ENCODE results near the gene ZNF675. TPM values are rescaled to one million over a fixed set of nuclear protein-coding genes. Genes with fewer than 3 reads are reported as not detected.
"Not testable (repeated sequence)": the region's sequence is repeated elsewhere in the genome, so short reads cannot be mapped to it uniquely, and the experiment has no call there.

The ZNF675 gene
- total RNA-seq (1 to 10 TPM; 3.0 to 7.2 TPM), polyA plus RNA-seq (1 to 10 TPM in 1 of 2 donors, under 1 TPM in 1; 0.69 to 1.1 TPM)

DNA sequence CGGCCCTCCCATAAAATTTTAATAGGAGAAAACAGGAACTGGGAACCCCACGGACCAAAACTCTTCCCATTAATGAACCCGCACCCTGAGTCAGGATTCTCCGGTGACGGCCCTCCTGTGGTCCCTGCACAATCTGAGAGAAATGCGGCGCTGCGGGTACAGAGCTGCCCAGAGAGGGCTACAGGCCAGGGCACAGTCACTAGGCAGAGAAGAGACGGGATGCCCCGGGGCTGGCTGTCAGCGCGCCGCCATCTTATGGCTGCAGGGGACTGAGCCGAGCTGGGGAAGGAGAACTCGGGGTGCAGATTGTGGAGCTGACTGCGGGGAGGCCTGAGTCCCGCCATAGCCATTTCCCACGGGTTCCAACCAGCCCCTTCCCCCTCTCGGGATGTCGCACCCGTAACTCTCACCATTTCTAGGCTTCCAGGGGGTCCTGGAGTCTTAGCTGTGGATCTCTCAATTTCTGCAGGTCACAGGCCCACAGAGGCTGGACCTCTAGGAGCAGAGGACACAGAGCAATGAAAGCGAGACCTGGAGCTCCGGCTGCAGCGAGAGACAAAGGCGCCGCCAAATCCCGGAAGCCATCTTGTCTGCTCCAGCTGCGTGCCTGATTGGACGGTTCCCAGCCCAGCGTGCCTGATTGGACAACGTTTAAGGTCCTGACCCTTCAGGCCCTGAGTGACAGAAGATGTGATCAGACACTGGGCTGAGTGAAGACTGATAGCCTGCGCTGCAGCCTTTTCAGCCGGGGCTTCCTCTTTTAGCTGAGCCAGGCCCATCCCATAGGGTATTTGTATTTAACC, at the start of gene ZNF675:
Gene ZNF675, minus strand, starts transcription at position 592 of the 803 bp plus-strand sequence. Its CDS starts 179 bp downstream, at position 413.
- Histone ChIP-seq H3K4me1 (ENCODE audit: control insufficient read depth in 4 of 4, insufficient read depth in 4 of 4, low read length in 3 of 4) (peaks cover 0 to 2% (median 0%) of the 10 kb centered on the region in 4 donors), H3K27me3 (ENCODE audit: control insufficient read depth in 4 of 4, insufficient read depth in 4 of 4, low read length in 3 of 4) (no peaks in the 10 kb centered on the region), H3K27ac (ENCODE audit: low read depth in 1 of 2, low read length in 2 of 2) (peak within 1 kb of the TSS; percentile 70 to 88), H3K4me3 (ENCODE audit: low read depth in 1 of 3, low read length in 3 of 3) (peak within 1 kb of the TSS; percentile 74 to 97 (median 78)), H3K36me3 (ENCODE audit: control insufficient read depth in 4 of 4, insufficient read depth in 3 of 4, low read depth in 1 of 4, low read length in 3 of 4) (no peaks in the 10 kb centered on the region), H3K9me3 (ENCODE audit: control insufficient read depth in 4 of 4, low read length in 3 of 4) (no peaks in the 10 kb centered on the region), H3K9ac (ENCODE audit: low read depth in 1 of 2, low read length in 2 of 2) (peak within 1 kb of the TSS; percentile 72 to 76)
- peak; percentile 97 for TF ChIP-seq YY1 (IDR thresholded peaks at IDR 0.05)
- TF ChIP-seq RAD21 (IDR thresholded peaks at IDR 0.05), result peak in 1 of 2 donors; percentile 13
- peak in 1 of 2 donors; percentile 33 for TF ChIP-seq RXRA (IDR thresholded peaks at IDR 0.05)
- no peak for TF ChIP-seq JUND (IDR thresholded peaks at IDR 0.05)
- TF ChIP-seq, protein P1, sequence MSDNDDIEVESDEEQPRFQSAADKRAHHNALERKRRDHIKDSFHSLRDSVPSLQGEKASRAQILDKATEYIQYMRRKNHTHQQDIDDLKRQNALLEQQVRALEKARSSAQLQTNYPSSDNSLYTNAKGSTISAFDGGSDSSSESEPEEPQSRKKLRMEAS (IDR thresholded peaks at IDR 0.05), result no peak
- peak; percentile 56 for TF ChIP-seq SP1 (IDR thresholded peaks at IDR 0.05)
- TF ChIP-seq NR2F2 (IDR thresholded peaks at IDR 0.05), result peak; percentile 63
- peak; percentile 89 for TF ChIP-seq TAF1 (conservative IDR thresholded peaks at IDR 0.05)
- DNase-seq (ENCODE audit: low spot score), result peak; percentile 89
- under 1% methylated on average over 33 of the region's 33 CpGs for WGBS

DNA sequence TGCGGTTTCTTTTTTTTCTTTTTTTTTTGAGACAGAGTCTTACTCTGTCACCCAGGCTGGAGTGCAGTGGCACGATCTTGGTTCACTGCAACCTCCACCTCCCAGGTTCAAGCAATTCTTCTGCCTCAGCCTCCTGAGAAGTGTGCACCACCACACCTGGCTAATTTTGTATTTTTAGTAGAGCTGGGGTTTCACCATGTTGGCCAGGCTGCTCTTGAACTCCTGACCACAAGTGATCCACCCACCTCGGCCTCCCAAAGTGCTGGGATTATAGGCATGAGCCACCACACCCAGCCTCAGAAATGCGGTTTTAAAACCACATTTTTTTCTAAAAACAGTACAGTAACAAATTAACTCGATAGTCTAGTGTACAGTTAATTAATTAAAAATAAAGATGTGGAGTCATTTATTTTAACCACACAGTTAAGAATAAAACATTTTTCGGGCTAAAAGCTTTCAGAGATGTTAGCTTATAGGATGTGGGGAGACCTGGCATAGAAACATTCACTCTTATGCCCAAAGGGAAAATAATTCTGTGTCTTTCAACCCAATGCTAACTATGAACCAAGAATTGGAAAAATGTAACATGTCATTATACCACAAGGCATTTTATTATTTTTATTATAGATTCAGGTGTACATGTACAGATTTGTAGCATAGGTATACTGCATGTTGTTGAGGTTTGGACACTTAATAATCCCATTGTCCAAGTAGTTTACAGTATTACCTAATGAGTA, 43.9 kb upstream of the ZNF675 start:
- 82% methylated on average over 6 of the region's 6 CpGs for WGBS
- H3K9me3 ChIP-seq (ENCODE audit: control insufficient read depth in 4 of 4, low read length in 3 of 4); H3K4me1 ChIP-seq (ENCODE audit: control insufficient read depth in 4 of 4, insufficient read depth in 4 of 4, low read length in 3 of 4); H3K27ac ChIP-seq (ENCODE audit: low read depth in 1 of 2, low read length in 2 of 2); H3K9ac ChIP-seq (ENCODE audit: low read depth in 1 of 2, low read length in 2 of 2); H3K4me3 ChIP-seq (ENCODE audit: low read depth in 1 of 3, low read length in 3 of 3); DNase-seq (ENCODE audit: low spot score); H3K27me3 ChIP-seq (ENCODE audit: control insufficient read depth in 4 of 4, insufficient read depth in 4 of 4, low read length in 3 of 4); H3K36me3 ChIP-seq (ENCODE audit: control insufficient read depth in 4 of 4, insufficient read depth in 3 of 4, low read depth in 1 of 4, low read length in 3 of 4): not testable (repeated sequence)

DNA sequence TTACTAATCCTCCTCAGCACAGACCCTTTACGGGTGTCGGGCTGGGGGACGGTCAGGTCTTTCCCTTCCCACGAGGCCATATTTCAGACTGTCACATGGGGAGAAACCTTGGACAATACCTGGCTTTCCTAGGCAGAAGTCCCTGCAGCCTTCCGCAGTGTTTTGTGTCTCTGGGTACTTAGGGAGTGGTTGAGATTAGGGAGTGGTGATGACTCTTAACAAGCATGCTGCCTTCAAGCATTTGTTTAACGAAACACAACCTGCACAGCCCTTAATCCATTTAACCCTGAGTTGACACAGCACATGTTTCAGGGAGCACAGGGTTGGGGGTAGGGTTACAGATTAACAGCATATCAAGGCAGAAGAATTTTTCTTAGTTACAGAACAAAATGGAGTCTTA, 37.1 kb upstream of the ZNF675 start:
- not testable (repeated sequence) for H3K4me1 ChIP-seq (ENCODE audit: control insufficient read depth in 4 of 4, insufficient read depth in 4 of 4, low read length in 3 of 4); H3K27ac ChIP-seq (ENCODE audit: low read depth in 1 of 2, low read length in 2 of 2); H3K4me3 ChIP-seq (ENCODE audit: low read depth in 1 of 3, low read length in 3 of 3); H3K9ac ChIP-seq (ENCODE audit: low read depth in 1 of 2, low read length in 2 of 2); DNase-seq (ENCODE audit: low spot score); H3K9me3 ChIP-seq (ENCODE audit: control insufficient read depth in 4 of 4, low read length in 3 of 4); H3K36me3 ChIP-seq (ENCODE audit: control insufficient read depth in 4 of 4, insufficient read depth in 3 of 4, low read depth in 1 of 4, low read length in 3 of 4); H3K27me3 ChIP-seq (ENCODE audit: control insufficient read depth in 4 of 4, insufficient read depth in 4 of 4, low read length in 3 of 4)
- 9% methylated on average over 3 of the region's 6 CpGs for WGBS

DNA sequence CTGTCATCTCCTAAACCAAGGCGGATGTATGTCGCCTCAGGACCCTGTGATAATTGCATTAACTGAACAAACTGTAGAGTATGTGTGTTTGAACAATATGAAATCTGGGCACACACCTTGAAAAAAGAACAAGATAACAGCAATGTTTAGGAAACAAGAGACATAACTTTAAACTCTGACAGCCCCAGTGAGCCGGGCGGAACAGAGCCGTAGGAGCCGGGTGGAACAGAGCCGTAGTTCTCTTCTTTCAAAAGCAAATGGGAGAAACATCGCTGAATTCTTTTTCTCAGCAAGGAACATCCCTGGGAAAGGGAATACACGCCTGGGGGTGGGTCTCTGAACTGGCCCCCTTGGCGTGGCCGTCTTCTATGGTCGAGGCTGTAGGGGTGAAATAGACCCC, 31.8 kb upstream of the ZNF675 start:
- no peaks in the 10 kb centered on the region for H3K9me3 ChIP-seq (ENCODE audit: control insufficient read depth in 4 of 4, low read length in 3 of 4)
- WGBS, result 17% methylated on average over 12 of the region's 12 CpGs
- DNase-seq (ENCODE audit: low spot score), result no peak
- H3K4me3 ChIP-seq (ENCODE audit: low read depth in 1 of 3, low read length in 3 of 3), result no peak overlapping the region
- no peaks in the 10 kb centered on the region for H3K36me3 ChIP-seq (ENCODE audit: control insufficient read depth in 4 of 4, insufficient read depth in 3 of 4, low read depth in 1 of 4, low read length in 3 of 4)
- H3K4me1 ChIP-seq (ENCODE audit: control insufficient read depth in 4 of 4, insufficient read depth in 4 of 4, low read length in 3 of 4), result no peaks in the 10 kb centered on the region
- H3K27ac ChIP-seq (ENCODE audit: low read depth in 1 of 2, low read length in 2 of 2), result no peak overlapping the region
- no peak overlapping the region for H3K9ac ChIP-seq (ENCODE audit: low read depth in 1 of 2, low read length in 2 of 2)
- no peaks in the 10 kb centered on the region for H3K27me3 ChIP-seq (ENCODE audit: control insufficient read depth in 4 of 4, insufficient read depth in 4 of 4, low read length in 3 of 4)
- TF ChIP-seq YY1 (IDR thresholded peaks at IDR 0.05) (no peak), JUND (IDR thresholded peaks at IDR 0.05) (no peak), HNF4A (conservative IDR thresholded peaks at IDR 0.05) (no peak), TAF1 (conservative IDR thresholded peaks at IDR 0.05) (no peak), RXRA (IDR thresholded peaks at IDR 0.05) (no peak), SP1 (IDR thresholded peaks at IDR 0.05) (no peak), GABPA (IDR thresholded peaks at IDR 0.05 in 1 of 2, conservative IDR thresholded peaks at IDR 0.05 in 1 of 2) (no peak), NR2F2 (IDR thresholded peaks at IDR 0.05) (no peak), RAD21 (IDR thresholded peaks at IDR 0.05) (no peak), FOXA2 (IDR thresholded peaks at IDR 0.05) (no peak), ZBTB33 (IDR thresholded peaks at IDR 0.05) (no peak), FOXA1 (IDR thresholded peaks at IDR 0.05) (no peak)
- TF ChIP-seq, protein P2, sequence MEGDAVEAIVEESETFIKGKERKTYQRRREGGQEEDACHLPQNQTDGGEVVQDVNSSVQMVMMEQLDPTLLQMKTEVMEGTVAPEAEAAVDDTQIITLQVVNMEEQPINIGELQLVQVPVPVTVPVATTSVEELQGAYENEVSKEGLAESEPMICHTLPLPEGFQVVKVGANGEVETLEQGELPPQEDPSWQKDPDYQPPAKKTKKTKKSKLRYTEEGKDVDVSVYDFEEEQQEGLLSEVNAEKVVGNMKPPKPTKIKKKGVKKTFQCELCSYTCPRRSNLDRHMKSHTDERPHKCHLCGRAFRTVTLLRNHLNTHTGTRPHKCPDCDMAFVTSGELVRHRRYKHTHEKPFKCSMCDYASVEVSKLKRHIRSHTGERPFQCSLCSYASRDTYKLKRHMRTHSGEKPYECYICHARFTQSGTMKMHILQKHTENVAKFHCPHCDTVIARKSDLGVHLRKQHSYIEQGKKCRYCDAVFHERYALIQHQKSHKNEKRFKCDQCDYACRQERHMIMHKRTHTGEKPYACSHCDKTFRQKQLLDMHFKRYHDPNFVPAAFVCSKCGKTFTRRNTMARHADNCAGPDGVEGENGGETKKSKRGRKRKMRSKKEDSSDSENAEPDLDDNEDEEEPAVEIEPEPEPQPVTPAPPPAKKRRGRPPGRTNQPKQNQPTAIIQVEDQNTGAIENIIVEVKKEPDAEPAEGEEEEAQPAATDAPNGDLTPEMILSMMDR (IDR thresholded peaks at IDR 0.05; ENCODE audit: low read depth, low read length, missing input control), result no peak
- TF ChIP-seq, protein P3, sequence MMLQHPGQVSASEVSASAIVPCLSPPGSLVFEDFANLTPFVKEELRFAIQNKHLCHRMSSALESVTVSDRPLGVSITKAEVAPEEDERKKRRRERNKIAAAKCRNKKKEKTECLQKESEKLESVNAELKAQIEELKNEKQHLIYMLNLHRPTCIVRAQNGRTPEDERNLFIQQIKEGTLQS (IDR thresholded peaks at IDR 0.05), result no peak
- TF ChIP-seq, protein P1 (IDR thresholded peaks at IDR 0.05), result no peak

All from liver (tissue), 9 donors.